HEK293 (cell line): ENCODE results near the gene PIGS.

Source experiments
- HOXA7 ChIP-seq: sonication (generic); formaldehyde crosslinking; IDR thresholded peaks from 2 replicates; pipeline ENCODE4 v1.8.1; 2022; ENCODE audit warnings: missing genetic modification reagents, borderline replicate concordance
- ZNF311 ChIP-seq: fragments of 450-650 bp; formaldehyde crosslinking; IDR thresholded peaks from 2 replicates; pipeline ENCODE4 v1.5.1; 2017; ENCODE audit warnings: missing biosample characterization, missing genetic modification characterization, borderline replicate concordance
- ZNF596 ChIP-seq: fragments of 450-650 bp; IDR thresholded peaks from 2 replicates; pipeline ENCODE4 v1.5.0; 2018; ENCODE audit warnings: missing biosample characterization, mild to moderate bottlenecking, missing genetic modification characterization, moderate library complexity
- ZNF707 ChIP-seq: fragments of 450-650 bp; formaldehyde crosslinking; IDR thresholded peaks from 2 replicates; pipeline ENCODE4 v1.5.1; 2016; ENCODE audit warnings: missing biosample characterization, missing genetic modification characterization
- TF ChIP-seq, protein P1 (sequence below): fragments of 450-650 bp; formaldehyde crosslinking; IDR thresholded peaks from 2 replicates; pipeline ENCODE4 v1.5.1; 2016; ENCODE audit warnings: missing biosample characterization, missing genetic modification characterization
- TF ChIP-seq, protein P2 (sequence below): fragments of 450-650 bp; formaldehyde crosslinking; IDR thresholded peaks from 2 replicates; pipeline ENCODE4 v1.5.1; 2016; ENCODE audit warnings: missing biosample characterization, missing genetic modification characterization

DNA sequence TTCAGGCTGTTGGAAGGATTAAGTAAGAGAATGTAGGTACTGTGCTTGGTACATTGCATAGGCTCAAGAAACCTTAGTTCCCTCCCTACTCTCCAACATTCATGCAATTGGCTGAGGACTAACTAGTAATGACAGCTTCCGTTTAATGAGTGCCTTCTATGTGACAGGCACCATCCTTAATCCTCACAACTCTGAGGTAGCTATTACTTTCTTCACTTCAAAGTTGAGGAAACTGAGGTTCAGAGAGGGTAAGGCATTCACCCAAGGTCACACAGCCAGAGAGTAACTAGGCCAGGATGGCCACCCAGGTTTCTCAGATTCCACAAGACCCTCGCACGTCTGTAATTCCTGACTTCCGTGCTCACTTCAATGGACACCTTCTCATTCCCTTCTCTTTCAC is 41.1 kb downstream of the PIGS start:
- TF ChIP-seq, protein P1, sequence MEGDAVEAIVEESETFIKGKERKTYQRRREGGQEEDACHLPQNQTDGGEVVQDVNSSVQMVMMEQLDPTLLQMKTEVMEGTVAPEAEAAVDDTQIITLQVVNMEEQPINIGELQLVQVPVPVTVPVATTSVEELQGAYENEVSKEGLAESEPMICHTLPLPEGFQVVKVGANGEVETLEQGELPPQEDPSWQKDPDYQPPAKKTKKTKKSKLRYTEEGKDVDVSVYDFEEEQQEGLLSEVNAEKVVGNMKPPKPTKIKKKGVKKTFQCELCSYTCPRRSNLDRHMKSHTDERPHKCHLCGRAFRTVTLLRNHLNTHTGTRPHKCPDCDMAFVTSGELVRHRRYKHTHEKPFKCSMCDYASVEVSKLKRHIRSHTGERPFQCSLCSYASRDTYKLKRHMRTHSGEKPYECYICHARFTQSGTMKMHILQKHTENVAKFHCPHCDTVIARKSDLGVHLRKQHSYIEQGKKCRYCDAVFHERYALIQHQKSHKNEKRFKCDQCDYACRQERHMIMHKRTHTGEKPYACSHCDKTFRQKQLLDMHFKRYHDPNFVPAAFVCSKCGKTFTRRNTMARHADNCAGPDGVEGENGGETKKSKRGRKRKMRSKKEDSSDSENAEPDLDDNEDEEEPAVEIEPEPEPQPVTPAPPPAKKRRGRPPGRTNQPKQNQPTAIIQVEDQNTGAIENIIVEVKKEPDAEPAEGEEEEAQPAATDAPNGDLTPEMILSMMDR, result no peak
- TF ChIP-seq ZNF596 (tag by site-specific recombination) (no peak), HOXA7 (no peak), ZNF311 (tag by site-specific recombination) (no peak), ZNF707 (tag by site-specific recombination) (no peak)
- TF ChIP-seq, protein P2, sequence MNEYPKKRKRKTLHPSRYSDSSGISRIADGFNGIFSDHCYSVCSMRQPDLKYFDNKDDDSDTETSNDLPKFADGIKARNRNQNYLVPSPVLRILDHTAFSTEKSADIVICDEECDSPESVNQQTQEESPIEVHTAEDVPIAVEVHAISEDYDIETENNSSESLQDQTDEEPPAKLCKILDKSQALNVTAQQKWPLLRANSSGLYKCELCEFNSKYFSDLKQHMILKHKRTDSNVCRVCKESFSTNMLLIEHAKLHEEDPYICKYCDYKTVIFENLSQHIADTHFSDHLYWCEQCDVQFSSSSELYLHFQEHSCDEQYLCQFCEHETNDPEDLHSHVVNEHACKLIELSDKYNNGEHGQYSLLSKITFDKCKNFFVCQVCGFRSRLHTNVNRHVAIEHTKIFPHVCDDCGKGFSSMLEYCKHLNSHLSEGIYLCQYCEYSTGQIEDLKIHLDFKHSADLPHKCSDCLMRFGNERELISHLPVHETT, result no peak
